ENCODE data around the gene LMAN2. TPM values are rescaled to one million over a fixed set of nuclear protein-coding genes. Genes with fewer than 3 reads are reported as not detected.

LMAN2 gene
- polyA plus RNA-seq, 2 of the 4 experiments (the other 2 are of a cell fraction), result 123 to 210 TPM

GRCh38 chr5:177362610-177363507 lies 11.4 kb upstream of the LMAN2 start:
- peak; percentile 76 to 87 for ATAC-seq
- 25% methylated on average over 26 of the region's 59 CpGs for WGBS (ENCODE audit: missing lambda C conversion rate)
- Histone ChIP-seq H3K27ac (peak overlapping the region; percentile 54 to 83; a peak in 5 of 6 replicates), H3K9me3 (no peaks in the 10 kb centered on the region), H3K4me2 (peak overlapping the region; percentile 82), H3K4me3 (peak overlapping the region; percentile 54), H3K4me1 (peaks cover 3% of the 10 kb centered on the region; the same call in 1 of the 3 replicates)
- ChIA-PET POLR2A (interaction anchor here (2.1 to 2.4 kb wide), 2 partner anchors 11 kb away, joined by 6 to 8 read pairs; partner anchors contain the start of gene LMAN2), CTCF (interaction anchor here (0.7 to 33.9 kb wide), 10 partner anchors 7 to 249 kb away, joined by 3 to 1107 read pairs (median 6); partner anchors contain the start of genes F12, LMAN2, PFN3 and SLC34A1)
- peak; percentile 47 to 79 for DNase-seq (ENCODE audit: low read depth in 1 of 2, low spot score in 1 of 2)
- no peak for FAIRE-seq
- TF ChIP-seq BCL3 (IDR thresholded peaks at IDR 0.05) (no peak), MAZ (IDR thresholded peaks at IDR 0.05; ENCODE audit: borderline replicate concordance, low read depth, low read length) (no peak), HES2 (IDR thresholded peaks at IDR 0.05) (no peak), CEBPB (IDR thresholded peaks at IDR 0.05) (no peak), TP53 (CRISPR knock-in tag; IDR thresholded peaks at IDR 0.05) (no peak), ATOH8 (CRISPR knock-in tag; IDR thresholded peaks at IDR 0.05; ENCODE audit: low read depth) (no peak), E2F6 (IDR thresholded peaks at IDR 0.05; ENCODE audit: borderline replicate concordance, low read depth) (0 out of 2 replicates have a peak, but pooled peaks have one; percentile 25), EP300 (IDR thresholded peaks at IDR 0.05) (no peak), POLR2A (IDR thresholded peaks at IDR 0.05; ENCODE audit: low read length) (no peak), CBX2 (IDR thresholded peaks at IDR 0.05; ENCODE audit: borderline replicate concordance, low read depth) (no peak), RNF2 (IDR thresholded peaks at IDR 0.05; ENCODE audit: borderline replicate concordance, low read depth) (no peak), HOXB13 (CRISPR knock-in tag; IDR thresholded peaks at IDR 0.05; ENCODE audit: low read depth) (no peak), EHF (CRISPR knock-in tag; IDR thresholded peaks at IDR 0.05) (no peak), KDM1A (IDR thresholded peaks at IDR 0.05; ENCODE audit: low read depth) (no peak), MAX (IDR thresholded peaks at IDR 0.05) (peak; percentile 3; the same call in 1 of the 2 replicates)

GRCh38 chr5:177362292-177362609 lies 10.8 kb upstream of the LMAN2 start:
- no peak overlapping the region; a peak in 1 of 6 replicates for H3K27ac ChIP-seq
- DNase-seq (ENCODE audit: low read depth in 1 of 2, low spot score in 1 of 2) (no peak), ATAC-seq (no peak), FAIRE-seq (no peak)
- POLR2A ChIA-PET, result interaction anchor here (0.6 to 2.1 kb wide), 2 partner anchors 11 to 64 kb away, joined by 4 to 6 read pairs; partner anchors contain the start of gene LMAN2
- WGBS (ENCODE audit: missing lambda C conversion rate), result 82% methylated on average over 8 of the region's 8 CpGs
- peaks cover 3% of the 10 kb centered on the region; the same call in 1 of the 3 replicates for H3K4me1 ChIP-seq
- CTCF ChIA-PET, result interaction anchor here (0.7 to 4.8 kb wide), 7 partner anchors 8 to 249 kb away, joined by 3 to 30 read pairs (median 5); partner anchors contain the start of gene LMAN2
- H3K9me3 ChIP-seq, result no peaks in the 10 kb centered on the region
- peak overlapping the region; percentile 82; the same call in 2 of the 3 replicates for H3K4me2 ChIP-seq
- no peak overlapping the region for H3K4me3 ChIP-seq
- TF ChIP-seq HOXA7 (CRISPR knock-in tag; IDR thresholded peaks at IDR 0.05), result no peak
- TF ChIP-seq POLR2A (IDR thresholded peaks at IDR 0.05; ENCODE audit: low read length), result no peak
- TF ChIP-seq ATOH8 (CRISPR knock-in tag; IDR thresholded peaks at IDR 0.05; ENCODE audit: low read depth), result no peak
- no peak for TF ChIP-seq RFX5 (IDR thresholded peaks at IDR 0.05)
- no peak for TF ChIP-seq CBX2 (IDR thresholded peaks at IDR 0.05; ENCODE audit: borderline replicate concordance, low read depth)
- TF ChIP-seq RAD21 (conservative IDR thresholded peaks at IDR 0.05 in 1 of 2, IDR thresholded peaks at IDR 0.05 in 1 of 2), result no peak
- no peak for TF ChIP-seq ZSCAN20 (CRISPR knock-in tag; IDR thresholded peaks at IDR 0.05)
- no peak for TF ChIP-seq PBX3 (IDR thresholded peaks at IDR 0.05)
- TF ChIP-seq CTCF (IDR thresholded peaks at IDR 0.05), result no peak
- TF ChIP-seq MYC (IDR thresholded peaks at IDR 0.05; ENCODE audit: borderline replicate concordance, low read length), result no peak
- no peak for TF ChIP-seq ELK1 (IDR thresholded peaks at IDR 0.05; ENCODE audit: low read depth, low read length)
- TF ChIP-seq RNF2 (IDR thresholded peaks at IDR 0.05; ENCODE audit: borderline replicate concordance, low read depth), result no peak
- TF ChIP-seq ESRRA (IDR thresholded peaks at IDR 0.05; ENCODE audit: borderline replicate concordance, low read length), result no peak
- no peak for TF ChIP-seq EHF (CRISPR knock-in tag; IDR thresholded peaks at IDR 0.05)
- TF ChIP-seq ZNF302 (CRISPR knock-in tag; IDR thresholded peaks at IDR 0.05), result no peak
- no peak for TF ChIP-seq TP53 (CRISPR knock-in tag; IDR thresholded peaks at IDR 0.05)
